Measurements from ENCODE around the gene CHMP2B.

Gene CHMP2B, protein sequence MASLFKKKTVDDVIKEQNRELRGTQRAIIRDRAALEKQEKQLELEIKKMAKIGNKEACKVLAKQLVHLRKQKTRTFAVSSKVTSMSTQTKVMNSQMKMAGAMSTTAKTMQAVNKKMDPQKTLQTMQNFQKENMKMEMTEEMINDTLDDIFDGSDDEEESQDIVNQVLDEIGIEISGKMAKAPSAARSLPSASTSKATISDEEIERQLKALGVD

GRCh38 chr3:87227104-87227834, at the start of gene CHMP2B:
Gene CHMP2B (plus strand): TSS chr3:87227309. CDS start chr3:87227523, 214 bp downstream.
- DNase-seq, result peak in 1 of 2 experiments; percentile 78

DNA sequence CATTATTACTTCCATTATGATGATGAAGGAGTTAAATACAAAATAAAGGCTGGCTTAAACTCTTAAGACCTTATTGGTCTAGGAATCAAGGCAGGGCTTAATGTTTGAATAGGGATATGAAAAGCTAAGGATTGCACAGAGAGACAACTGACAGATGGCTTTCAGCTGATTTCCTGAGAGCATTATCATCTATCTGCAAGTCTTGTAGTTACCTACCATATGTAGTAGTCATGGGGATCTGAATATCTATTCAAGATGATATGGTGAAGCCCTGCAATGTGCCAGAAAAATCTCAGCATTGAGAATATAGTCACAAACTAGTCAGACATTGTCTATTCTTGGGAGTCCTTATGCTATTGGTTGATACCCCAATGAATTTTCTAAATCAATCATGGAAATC, 47.5 kb upstream of the CHMP2B start:
- DNase-seq, result no peak

DNA sequence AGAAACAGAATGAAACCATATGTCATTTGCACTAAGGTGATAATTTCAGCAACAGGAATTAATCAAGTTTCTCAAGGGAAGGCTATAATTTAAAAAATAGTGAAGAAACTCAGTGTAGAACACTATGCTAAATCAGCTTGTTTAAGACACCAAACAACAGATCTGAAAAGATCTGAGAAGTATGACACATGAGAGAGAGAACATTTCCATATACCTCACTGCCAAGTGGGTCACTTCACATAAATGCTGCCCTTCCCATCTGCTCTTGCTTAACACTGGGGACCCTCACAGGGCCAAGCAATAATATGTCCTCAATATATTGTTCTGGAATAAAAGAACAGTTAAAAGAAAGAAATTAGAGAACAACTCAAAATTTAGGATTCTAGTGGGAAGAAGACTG, 45.6 kb upstream of the CHMP2B start:
- DNase-seq, result no peak

GRCh38 chr3:87182023-87182422, 45.1 kb upstream of the CHMP2B start:
- DNase-seq, result no peak

DNA sequence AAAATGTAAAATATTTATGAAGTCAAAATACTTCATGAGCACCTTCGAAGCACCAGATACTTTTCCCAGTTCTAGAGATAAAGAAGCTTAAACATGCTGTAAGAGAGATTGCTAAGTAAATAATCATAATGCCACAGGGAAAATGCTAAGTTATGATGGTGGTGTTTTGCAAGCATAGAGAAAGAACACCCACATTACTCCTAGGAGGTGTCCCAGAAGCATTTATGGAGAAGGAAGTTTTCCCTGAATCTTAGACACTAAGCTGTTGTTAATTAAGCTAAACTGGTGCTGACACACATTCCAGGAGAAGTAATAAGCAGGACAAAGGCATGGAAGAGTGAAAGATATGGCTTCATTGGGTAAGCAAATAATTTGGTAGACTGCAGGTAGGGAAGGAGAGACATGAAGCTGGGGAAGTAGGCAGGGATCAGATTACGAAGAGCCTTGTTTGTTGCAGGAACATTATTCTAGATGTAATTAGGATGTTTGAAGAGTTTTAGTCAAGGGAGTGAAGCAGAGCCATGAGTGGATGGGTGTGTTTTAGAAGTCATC, 40.4 kb upstream of the CHMP2B start:
- no peak for DNase-seq

DNA sequence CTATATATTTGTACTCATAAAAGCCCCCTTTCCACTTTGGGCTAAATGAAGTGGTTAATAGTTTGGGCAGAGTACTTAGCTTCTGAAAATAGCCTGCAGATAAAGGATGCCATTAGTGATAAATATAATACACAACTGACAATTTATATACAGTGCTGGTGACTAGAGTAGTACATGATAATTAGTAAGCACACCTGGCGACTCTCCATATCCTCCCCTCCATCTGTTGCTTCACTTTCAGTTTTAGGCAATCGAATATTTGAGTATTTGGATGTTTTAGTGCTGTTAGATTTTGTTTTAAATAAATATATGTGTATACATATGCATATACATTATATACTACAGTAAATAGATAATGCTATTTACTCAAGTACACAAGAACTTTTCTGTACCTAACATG, 35.9 kb upstream of the CHMP2B start:
- no peak for DNase-seq

DNA sequence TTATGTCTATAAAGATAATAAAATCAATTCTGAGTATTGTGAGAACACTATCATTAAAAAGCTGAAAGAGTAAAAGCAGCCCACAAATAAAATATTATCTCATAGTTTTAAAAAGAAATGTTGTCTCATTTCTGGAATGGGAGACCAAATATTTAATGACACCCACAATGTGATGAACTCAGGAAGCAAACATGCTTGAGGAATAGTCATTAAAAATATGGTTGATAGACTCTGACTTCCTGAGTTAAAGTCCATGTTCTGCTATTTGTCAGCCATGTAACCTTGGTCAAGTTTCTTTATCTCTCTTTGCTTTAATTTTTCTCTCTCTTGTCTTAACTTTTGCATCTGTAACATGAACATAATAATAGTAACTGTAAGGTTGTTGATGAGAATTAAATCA, 35.5 kb upstream of the CHMP2B start:
- no peak for DNase-seq

GRCh38 chr3:87196879-87197278, 30.2 kb upstream of the CHMP2B start:
- no peak for DNase-seq

GRCh38 chr3:87197531-87197930, 29.6 kb upstream of the CHMP2B start:
- DNase-seq, result no peak

DNA sequence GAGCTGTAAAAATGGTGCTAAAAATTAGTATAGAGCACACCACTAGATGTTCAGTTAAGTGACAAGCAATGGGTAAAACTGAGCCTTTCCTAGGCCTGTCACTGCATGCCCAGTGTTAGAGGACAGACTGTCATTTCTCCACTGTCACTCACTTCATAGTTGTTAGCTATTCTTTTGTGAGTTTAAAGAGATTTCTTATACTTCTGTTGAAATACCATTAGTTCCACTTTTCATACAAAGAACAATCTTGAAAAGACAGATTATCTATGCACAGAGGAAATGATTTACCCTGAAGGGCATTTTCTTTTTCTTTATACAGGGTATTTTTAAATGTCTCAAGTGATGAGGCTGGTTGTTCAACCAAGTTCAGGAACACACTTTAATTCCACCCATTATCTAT, 28.3 kb upstream of the CHMP2B start:
- no peak for DNase-seq

- no peak for DNase-seq
Measured at GRCh38 chr3:87199628-87200027, 27.5 kb upstream of the CHMP2B start.

DNA sequence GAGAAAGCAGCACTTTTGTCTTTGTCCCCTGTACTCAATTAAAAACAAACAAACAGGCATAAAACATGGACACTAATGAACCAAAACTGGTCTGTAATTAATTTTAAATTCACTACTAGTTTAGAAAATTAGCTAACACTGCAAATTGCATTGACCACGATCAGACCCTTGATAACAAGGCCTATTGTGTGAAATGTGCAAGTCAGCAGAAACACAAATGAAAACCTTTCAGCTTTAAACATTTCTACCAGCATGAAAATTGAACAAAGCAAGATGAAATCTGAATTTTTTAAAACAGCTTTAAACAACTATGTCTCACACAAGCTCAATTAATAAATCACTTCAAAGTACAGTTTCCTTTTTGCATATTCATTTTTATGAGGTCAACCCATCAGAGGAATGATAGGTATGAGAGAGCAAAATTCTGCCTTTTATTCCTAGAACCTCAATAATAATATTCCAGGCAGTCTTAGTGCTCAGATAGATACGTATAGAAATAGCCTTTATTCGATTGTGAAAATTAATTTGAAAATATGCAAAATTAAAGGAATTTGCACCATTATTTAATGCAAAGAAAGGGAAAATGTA, 27.0 kb upstream of the CHMP2B start:
- no peak for DNase-seq

DNA sequence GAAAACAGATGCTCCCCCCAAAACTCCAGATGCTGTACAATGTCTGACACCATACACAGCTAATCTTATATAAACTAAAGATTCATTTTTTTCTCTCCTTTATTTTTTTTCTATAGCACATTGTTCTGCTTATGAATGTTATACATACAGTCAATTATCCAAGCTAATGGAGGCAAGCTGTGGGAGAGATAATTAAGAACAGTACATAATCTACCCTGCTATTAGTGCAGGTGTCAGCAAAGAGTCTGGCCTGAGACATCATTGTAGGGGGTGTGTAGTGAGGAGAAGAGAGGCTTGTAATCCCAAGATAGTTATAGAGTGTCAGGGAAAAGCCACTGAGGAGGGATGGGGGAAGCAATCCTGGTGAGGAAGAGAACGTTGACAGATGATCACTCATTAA, 25.4 kb upstream of the CHMP2B start:
- no peak for DNase-seq

DNA sequence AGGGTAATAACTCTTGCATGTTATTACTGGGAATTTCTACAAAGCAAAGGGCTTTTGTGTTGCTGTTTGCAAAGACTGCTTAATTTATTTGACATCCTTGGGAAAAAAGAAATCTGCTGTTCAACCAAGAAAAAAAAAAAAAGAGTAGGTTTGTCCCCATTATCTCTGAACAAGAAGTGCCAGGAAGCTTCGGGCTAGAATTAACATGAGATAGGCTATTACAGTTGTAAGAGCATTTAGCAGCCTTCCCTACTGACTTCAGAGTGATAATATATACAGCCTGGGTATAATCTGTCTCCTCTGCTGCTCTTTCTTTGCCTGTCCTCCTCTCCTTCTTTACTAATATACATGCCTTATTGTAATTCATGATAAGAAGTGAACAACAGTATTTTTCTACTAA, 23.3 kb upstream of the CHMP2B start:
- no peak for DNase-seq

DNA sequence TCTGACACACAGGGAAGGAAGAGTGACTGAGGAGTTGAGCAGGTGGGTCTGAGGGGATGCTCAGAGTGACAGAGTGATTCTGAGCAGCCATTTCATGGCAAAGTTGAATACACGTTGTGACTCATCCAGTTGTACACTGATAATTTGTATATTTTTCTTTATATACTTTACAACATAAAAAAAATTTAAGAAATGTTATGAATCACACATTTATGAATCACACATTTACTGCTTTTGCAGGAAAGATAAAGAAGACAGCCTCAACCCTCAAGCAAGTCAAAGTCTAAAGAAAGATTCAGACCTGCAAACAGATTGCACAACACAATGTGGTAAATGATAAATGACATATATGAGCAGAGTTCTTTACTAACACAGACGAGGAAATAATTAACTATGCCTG, 21.0 kb upstream of the CHMP2B start:
- no peak for DNase-seq

DNA sequence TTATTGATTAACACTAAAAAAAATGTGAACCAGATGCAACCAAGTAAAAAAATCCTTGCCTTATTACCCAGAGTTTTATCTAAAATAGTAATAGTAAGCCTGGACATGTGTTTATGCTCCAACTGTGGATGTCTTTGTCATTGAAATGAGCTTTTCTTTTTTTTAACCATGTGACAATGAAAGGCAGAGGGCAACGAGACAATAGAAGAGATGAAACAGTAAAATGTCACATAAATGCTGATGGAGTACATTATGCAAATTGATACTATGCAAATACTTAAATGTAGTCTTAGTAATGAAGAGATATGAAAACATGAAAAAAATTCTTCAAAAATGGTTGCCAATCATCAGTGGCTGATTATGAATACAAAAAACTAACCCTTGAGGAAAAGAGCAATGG, 20.5 kb upstream of the CHMP2B start:
- no peak for DNase-seq

GRCh38 chr3:87207460-87207859, 19.6 kb upstream of the CHMP2B start:
- DNase-seq, result no peak

- DNase-seq, result no peak
Measured at GRCh38 chr3:87209111-87209510, 18.0 kb upstream of the CHMP2B start.

GRCh38 chr3:87218560-87218959, 8.5 kb upstream of the CHMP2B start:
- DNase-seq, result no peak

- no peak for DNase-seq
Measured at GRCh38 chr3:87219611-87220010, 7.5 kb upstream of the CHMP2B start.

DNA sequence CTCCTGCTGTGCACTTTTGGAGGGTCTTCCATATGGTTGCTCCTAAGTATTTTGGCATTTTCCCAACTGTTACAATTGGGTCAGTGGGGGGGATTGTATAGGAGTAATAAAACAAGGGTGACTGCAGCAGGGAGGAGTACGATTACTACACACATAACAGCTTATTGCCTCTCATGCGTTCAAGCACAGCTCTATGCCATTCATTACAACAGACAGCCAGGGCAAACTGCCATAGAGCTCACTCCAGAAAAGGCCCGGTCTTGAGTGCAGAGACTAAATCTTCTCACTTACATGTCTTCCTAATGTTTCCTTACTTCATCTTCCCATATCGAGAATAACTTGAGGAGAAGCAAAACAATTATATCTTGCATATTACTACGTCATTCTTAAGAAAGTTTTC, 1.4 kb upstream of the CHMP2B start:
- no peak for DNase-seq

DNA sequence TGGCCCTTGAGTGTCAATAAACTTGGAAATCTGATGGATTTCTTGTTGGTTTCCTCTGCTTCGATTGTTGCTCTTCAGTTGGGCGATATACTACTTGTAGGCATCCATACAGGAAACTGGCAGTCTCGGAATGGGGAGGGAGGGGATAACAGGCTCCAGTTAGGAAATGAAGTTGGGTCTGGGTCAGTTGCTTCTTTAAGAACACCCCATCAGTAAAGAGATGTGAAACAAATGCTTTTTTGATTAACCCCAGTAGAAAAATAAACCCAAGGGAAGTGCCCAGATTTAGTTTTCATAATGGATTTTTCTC, 681 bp downstream of the CHMP2B start:
- no peak for DNase-seq

DNA sequence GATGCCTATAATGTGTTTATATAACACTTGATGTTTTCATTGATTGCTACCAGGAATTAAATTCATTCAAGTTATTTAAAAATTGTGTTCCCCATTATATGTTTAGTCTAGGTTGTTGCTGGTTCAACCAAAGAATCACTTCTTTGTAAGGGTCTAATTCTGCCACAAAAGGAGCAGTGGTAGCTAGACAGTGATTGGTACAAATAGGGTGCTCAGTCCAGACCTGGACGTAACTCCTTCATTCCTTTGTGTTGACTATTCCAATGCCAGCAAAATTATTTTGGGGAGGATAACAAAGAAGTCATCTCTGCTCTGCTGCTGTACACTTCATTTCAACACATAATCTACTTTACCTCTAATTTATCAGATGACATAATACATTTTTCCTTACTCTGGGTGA, 1.2 kb downstream of the CHMP2B start:
- DNase-seq, result no peak

DNA sequence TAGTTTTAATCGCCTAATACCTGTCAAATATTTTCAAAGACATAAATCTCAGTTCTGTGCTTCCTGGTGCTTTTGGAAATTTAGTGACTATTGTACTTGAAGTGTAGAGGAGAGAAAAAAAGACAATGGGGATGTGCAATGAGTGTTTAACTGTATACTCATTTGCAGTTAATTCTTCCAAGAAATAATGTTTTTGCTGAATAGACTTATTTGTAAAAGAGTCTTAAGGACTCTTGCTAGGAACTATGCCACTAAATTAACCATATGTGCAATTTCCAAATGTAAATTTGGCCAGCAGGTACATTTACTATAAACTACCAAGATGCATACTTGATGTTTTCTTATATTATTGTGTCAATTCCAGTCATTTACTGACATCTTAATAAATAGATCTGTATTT, 2.0 kb downstream of the CHMP2B start:
- DNase-seq, result no peak

Measured in cerebellar nuclear complex (tissue), 1 donor.